ENCODE measurements around the gene SLC23A1.
"Not testable (repeated sequence)": the region's sequence is repeated elsewhere in the genome, so short reads cannot be mapped to it uniquely, and the experiment has no call there.

The SLC23A1 gene

GRCh38 chr5:139387611-139388197 lies 4.6 kb upstream of the SLC23A1 start:
- no peak overlapping the region for H3K4me3 ChIP-seq (ENCODE audit: low read depth, low read length)
- TF ChIP-seq ZIC2 (tag by site-specific recombination; IDR thresholded peaks at IDR 0.05): peak; percentile 25; the same call in 1 of the 2 replicates
- no peak for TF ChIP-seq ZNF449 (tag by site-specific recombination; IDR thresholded peaks at IDR 0.05)
- H3K36me3 ChIP-seq (ENCODE audit: control insufficient read depth in 2 of 2, insufficient read depth in 1 of 2, low read length in 2 of 2): no peaks in the 10 kb centered on the region
- CTCF ChIA-PET: interaction anchor here (0.8 kb wide), 1 partner anchor 15 kb away, joined by 3 read pairs; no protein-coding TSS in a partner anchor
- H3K27ac ChIP-seq (ENCODE audit: extremely low read depth, low read depth, low read length): no peak overlapping the region
- H3K9me3 ChIP-seq (ENCODE audit: control insufficient read depth, insufficient read depth, low read depth, low read length): no peaks in the 10 kb centered on the region
- POLR2A ChIA-PET: interaction anchor here (0.6 kb wide), 1 partner anchor 809 kb away, joined by 3 read pairs; no protein-coding TSS in a partner anchor
- no peaks in the 10 kb centered on the region for H3K4me1 ChIP-seq (ENCODE audit: control insufficient read depth, insufficient read depth, low read length)

GRCh38 chr5:139386956-139387355 lies 3.9 kb upstream of the SLC23A1 start:
- H3K9me3 ChIP-seq (ENCODE audit: control insufficient read depth, insufficient read depth, low read depth, low read length); H3K27ac ChIP-seq (ENCODE audit: extremely low read depth, low read depth, low read length); H3K4me3 ChIP-seq (ENCODE audit: low read depth, low read length); H3K4me1 ChIP-seq (ENCODE audit: control insufficient read depth, insufficient read depth, low read length); H3K36me3 ChIP-seq (ENCODE audit: control insufficient read depth in 2 of 2, insufficient read depth in 1 of 2, low read length in 2 of 2): not testable (repeated sequence)
- ChIA-PET POLR2A (interaction anchor here (1.1 to 1.6 kb wide), 2 partner anchors 14 to 45 kb away, joined by 3 to 4 read pairs; partner anchors contain the start of gene PAIP2), CTCF (interaction anchor here (0.8 to 1.6 kb wide), 2 partner anchors 15 to 101 kb away, joined by 3 read pairs; no protein-coding TSS in a partner anchor)

- H3K4me3 ChIP-seq (ENCODE audit: low read depth, low read length): no peak overlapping the region
- no peaks in the 10 kb centered on the region for H3K36me3 ChIP-seq (ENCODE audit: control insufficient read depth in 2 of 2, insufficient read depth in 1 of 2, low read length in 2 of 2)
- CTCF ChIA-PET: interaction anchor here (1.6 kb wide), 1 partner anchor 100 kb away, joined by 3 read pairs; no protein-coding TSS in a partner anchor
- POLR2A ChIA-PET: interaction anchor here (1.1 to 1.6 kb wide), 2 partner anchors 13 to 44 kb away, joined by 3 to 4 read pairs; partner anchors contain the start of gene PAIP2
- no peak overlapping the region for H3K27ac ChIP-seq (ENCODE audit: extremely low read depth, low read depth, low read length)
- H3K4me1 ChIP-seq (ENCODE audit: control insufficient read depth, insufficient read depth, low read length): no peaks in the 10 kb centered on the region
- H3K9me3 ChIP-seq (ENCODE audit: control insufficient read depth, insufficient read depth, low read depth, low read length): no peaks in the 10 kb centered on the region
- peak; percentile 38; the same call in 1 of the 2 replicates for TF ChIP-seq ZNF184 (tag by site-specific recombination; IDR thresholded peaks at IDR 0.05)
- 0 out of 2 replicates have a peak, but pooled peaks have one; percentile 14 for TF ChIP-seq ZNF366 (tag by site-specific recombination; conservative IDR thresholded peaks at IDR 0.05)
- TF ChIP-seq ZNF274 (IDR thresholded peaks at IDR 0.05; ENCODE audit: low read length): no peak
- TF ChIP-seq ZNF274 (tag by site-specific recombination; IDR thresholded peaks at IDR 0.05; ENCODE audit: borderline replicate concordance): no peak
Measured at GRCh38 chr5:139386050-139386438, 2.9 kb upstream of the SLC23A1 start.

GRCh38 chr5:139385061-139386049 lies 2.3 kb upstream of the SLC23A1 start:
- H3K4me3 ChIP-seq (ENCODE audit: low read depth, low read length): no peak overlapping the region
- no peaks in the 10 kb centered on the region for H3K36me3 ChIP-seq (ENCODE audit: control insufficient read depth in 2 of 2, insufficient read depth in 1 of 2, low read length in 2 of 2)
- H3K27ac ChIP-seq (ENCODE audit: extremely low read depth, low read depth, low read length): no peak overlapping the region
- POLR2A ChIA-PET: interaction anchor here (1.6 kb wide), 1 partner anchor 43 kb away, joined by 4 read pairs; the partner anchor contains the start of gene PAIP2
- CTCF ChIA-PET: interaction anchor here (1.6 kb wide), 1 partner anchor 99 kb away, joined by 3 read pairs; no protein-coding TSS in a partner anchor
- TF ChIP-seq ZNF654 (tag by site-specific recombination; IDR thresholded peaks at IDR 0.05; ENCODE audit: low read depth): peak; percentile 36; the same call in 1 of the 2 replicates
- no peak for TF ChIP-seq KLF9 (tag by site-specific recombination; IDR thresholded peaks at IDR 0.05; ENCODE audit: low read depth)
- TF ChIP-seq CTCF (tag by site-specific recombination; IDR thresholded peaks at IDR 0.05): peak; percentile 56; the same call in 1 of the 2 replicates
- peak; percentile 95 for TF ChIP-seq ZBTB17 (tag by site-specific recombination; IDR thresholded peaks at IDR 0.05)
- H3K9me3 ChIP-seq (ENCODE audit: control insufficient read depth, insufficient read depth, low read depth, low read length): no peaks in the 10 kb centered on the region
- no peaks in the 10 kb centered on the region for H3K4me1 ChIP-seq (ENCODE audit: control insufficient read depth, insufficient read depth, low read length)
